ENCODE measurements around the gene PSMB8. TPM values are rescaled to one million over a fixed set of nuclear protein-coding genes. Genes with fewer than 3 reads are reported as not detected.

Gene PSMB8
- total RNA-seq, 2 experiments from 2014 or later, result 142 to 216 TPM

DNA sequence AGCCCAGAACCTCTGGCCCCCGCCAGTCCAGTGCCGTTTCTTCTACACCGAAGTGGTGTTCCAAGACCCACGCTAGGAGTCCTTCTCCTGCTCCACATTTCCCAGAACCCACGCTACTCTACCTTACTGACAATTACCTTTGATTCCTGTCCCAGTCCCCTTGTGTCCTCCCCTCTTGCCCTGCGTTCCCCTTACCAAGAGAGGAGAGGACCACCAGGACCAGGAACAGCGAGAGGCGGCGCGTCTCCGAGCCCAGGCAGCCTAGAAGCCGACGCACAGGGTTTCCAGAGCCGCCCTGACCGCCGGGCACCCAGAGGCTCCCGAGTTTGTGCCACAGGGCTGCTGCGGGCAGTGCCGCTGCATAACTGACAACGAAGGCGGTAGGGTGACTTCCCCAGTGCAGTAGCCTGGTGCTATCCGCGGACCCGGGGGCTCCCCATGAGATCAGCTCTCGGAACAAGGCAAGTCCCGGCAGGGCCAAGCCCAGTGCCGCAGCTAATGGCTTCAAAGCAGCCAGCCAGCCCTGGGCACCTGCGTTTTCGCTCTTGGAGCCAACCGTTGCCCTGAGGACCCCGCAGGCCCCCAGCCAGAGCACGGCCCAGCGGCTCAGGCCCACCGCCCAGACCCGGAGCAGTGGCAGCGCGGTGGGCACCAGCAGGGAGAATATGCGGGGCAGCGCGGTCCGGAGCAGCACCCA, 9.1 kb upstream of the PSMB8 start:
- CTCF ChIA-PET (ENCODE audit: unreplicated experiment), result interaction anchor here (1.0 to 1.5 kb wide), 3 partner anchors 8 to 15 kb away, joined by 4 to 6 read pairs (median 6); partner anchors contain the start of gene TAP2
- Histone ChIP-seq H3K4me3 (ENCODE audit: low read depth, low read length, poor library complexity, severe bottlenecking) (peak overlapping the region; percentile 83), H2AFZ (ENCODE audit: low read length) (peak overlapping the region; percentile 49; the same call in 1 of the 2 replicates), H3K27ac (ENCODE audit: low read depth, low read length, poor library complexity, severe bottlenecking) (peak overlapping the region; percentile 83), H3K36me3 (ENCODE audit: insufficient read depth, low read length) (peaks cover 50% of the 10 kb centered on the region), H3K4me2 (ENCODE audit: low read length) (peak overlapping the region; percentile 99), H3K4me1 (ENCODE audit: insufficient read depth, low read length, poor library complexity, severe bottlenecking) (peaks cover 50% of the 10 kb centered on the region), H3K79me2 (ENCODE audit: insufficient read depth, low read depth, low read length) (peaks cover 42% of the 10 kb centered on the region), H4K20me1 (ENCODE audit: insufficient read depth, low read length) (no peaks in the 10 kb centered on the region), H3K9me2 (ENCODE audit: insufficient read depth, low read length) (no peaks in the 10 kb centered on the region), H3K9me3 (ENCODE audit: low read length) (no peaks in the 10 kb centered on the region)
- peak; percentile 56 for DNase-seq (ENCODE audit: low spot score)
- TF ChIP-seq, protein P1, sequence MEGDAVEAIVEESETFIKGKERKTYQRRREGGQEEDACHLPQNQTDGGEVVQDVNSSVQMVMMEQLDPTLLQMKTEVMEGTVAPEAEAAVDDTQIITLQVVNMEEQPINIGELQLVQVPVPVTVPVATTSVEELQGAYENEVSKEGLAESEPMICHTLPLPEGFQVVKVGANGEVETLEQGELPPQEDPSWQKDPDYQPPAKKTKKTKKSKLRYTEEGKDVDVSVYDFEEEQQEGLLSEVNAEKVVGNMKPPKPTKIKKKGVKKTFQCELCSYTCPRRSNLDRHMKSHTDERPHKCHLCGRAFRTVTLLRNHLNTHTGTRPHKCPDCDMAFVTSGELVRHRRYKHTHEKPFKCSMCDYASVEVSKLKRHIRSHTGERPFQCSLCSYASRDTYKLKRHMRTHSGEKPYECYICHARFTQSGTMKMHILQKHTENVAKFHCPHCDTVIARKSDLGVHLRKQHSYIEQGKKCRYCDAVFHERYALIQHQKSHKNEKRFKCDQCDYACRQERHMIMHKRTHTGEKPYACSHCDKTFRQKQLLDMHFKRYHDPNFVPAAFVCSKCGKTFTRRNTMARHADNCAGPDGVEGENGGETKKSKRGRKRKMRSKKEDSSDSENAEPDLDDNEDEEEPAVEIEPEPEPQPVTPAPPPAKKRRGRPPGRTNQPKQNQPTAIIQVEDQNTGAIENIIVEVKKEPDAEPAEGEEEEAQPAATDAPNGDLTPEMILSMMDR (conservative IDR thresholded peaks at IDR 0.05; ENCODE audit: low read length), result no peak
- TF ChIP-seq EZH2phosphoT487 (IDR thresholded peaks at IDR 0.05; ENCODE audit: borderline replicate concordance, low read depth, low read length), result no peak
- no TSS peak for BruUV-seq (replicated peaks)
- POLR2A ChIA-PET, result interaction anchor here (0.6 to 7.7 kb wide), 12 partner anchors 8 to 752 kb away, joined by 3 to 88 read pairs (median 4); partner anchors contain the start of genes PSMB8 and TAP2
- intact Hi-C loops (cut with micrococcal nuclease; ENCODE audit: unreplicated experiment), result no loop called here

DNA sequence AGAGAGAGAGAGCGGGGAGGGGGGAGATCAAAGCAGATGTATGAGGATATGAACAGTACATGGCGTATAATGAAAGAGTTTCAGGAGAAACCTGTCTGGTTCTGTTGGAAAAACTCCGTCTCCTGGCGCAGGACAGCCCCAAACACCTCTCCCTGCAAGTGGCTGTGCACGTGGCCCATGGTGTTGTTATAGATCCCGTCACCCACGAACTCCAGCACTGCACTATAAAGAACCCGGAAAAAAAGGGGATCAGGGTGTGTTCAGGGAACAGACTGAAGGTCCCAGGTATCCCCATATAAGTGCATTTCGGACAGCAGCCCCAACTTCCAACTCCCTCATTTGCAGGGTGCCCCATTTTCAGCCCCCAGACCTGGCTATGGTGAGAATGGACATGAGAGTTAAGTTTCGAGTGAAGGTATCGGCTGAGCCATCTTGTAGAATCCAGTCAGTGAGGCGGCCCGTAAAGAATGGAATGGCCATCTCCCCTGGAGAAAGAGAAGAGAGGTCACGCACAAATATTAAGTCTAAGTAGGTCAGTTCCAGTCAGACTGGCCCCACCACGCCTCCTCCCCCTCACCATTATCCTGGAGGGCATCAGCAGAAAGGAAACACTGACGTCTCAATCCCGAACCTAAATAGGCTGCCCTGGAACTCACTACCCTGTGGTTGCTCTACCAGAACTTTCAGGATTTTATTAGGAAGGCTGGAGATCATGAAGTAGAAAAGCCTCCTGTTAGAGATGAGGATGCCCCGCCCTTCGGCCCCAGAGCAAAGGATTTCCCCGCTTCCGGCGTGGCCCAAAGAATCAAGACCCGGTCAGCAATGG, 8.4 kb upstream of the PSMB8 start:
- no peaks in the 10 kb centered on the region for H3K9me2 ChIP-seq (ENCODE audit: insufficient read depth, low read length)
- no peak for TF ChIP-seq EZH2phosphoT487 (IDR thresholded peaks at IDR 0.05; ENCODE audit: borderline replicate concordance, low read depth, low read length)
- H3K36me3 ChIP-seq (ENCODE audit: insufficient read depth, low read length), result peaks cover 50% of the 10 kb centered on the region
- peak overlapping the region; percentile 99 for H3K4me2 ChIP-seq (ENCODE audit: low read length)
- DNase-seq (ENCODE audit: low spot score), result no peak
- BruUV-seq (replicated peaks), result no TSS peak
- H3K9me3 ChIP-seq (ENCODE audit: low read length), result no peaks in the 10 kb centered on the region
- intact Hi-C loops (cut with micrococcal nuclease; ENCODE audit: unreplicated experiment), result no loop called here
- H3K27ac ChIP-seq (ENCODE audit: low read depth, low read length, poor library complexity, severe bottlenecking), result peak overlapping the region; percentile 83
- peaks cover 42% of the 10 kb centered on the region for H3K4me1 ChIP-seq (ENCODE audit: insufficient read depth, low read length, poor library complexity, severe bottlenecking)
- no peaks in the 10 kb centered on the region for H4K20me1 ChIP-seq (ENCODE audit: insufficient read depth, low read length)
- CTCF ChIA-PET (ENCODE audit: unreplicated experiment), result no interaction called here
- peaks cover 42% of the 10 kb centered on the region for H3K79me2 ChIP-seq (ENCODE audit: insufficient read depth, low read depth, low read length)
- H2AFZ ChIP-seq (ENCODE audit: low read length), result peak overlapping the region; percentile 49; the same call in 1 of the 2 replicates
- POLR2A ChIA-PET, result interaction anchor here (0.6 to 7.7 kb wide), 3 partner anchors 7 to 101 kb away, joined by 3 to 88 read pairs (median 31); partner anchors contain the start of genes PSMB8 and TAP2
- H3K4me3 ChIP-seq (ENCODE audit: low read depth, low read length, poor library complexity, severe bottlenecking), result peak overlapping the region; percentile 83

DNA sequence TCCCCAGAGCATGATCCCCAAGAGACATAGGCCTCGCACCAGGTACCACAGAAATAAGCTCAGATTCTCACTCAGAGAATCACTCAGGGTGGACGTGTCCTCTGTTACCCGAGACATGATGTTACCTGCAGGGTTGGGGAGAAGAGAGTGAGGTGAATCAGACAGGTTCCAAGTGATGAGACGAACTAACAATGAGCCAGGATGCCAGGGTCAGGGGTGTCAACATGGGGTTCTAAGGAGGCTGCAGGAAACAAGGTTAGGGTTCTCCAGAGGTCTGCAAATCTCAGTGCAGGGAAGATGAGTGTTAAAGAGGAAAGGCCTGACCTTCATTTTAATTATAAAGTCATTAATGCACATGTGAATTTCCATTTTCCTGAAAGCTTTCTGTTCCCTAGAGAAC, 7.2 kb upstream of the PSMB8 start:
- H3K9me3 ChIP-seq (ENCODE audit: low read length), result no peaks in the 10 kb centered on the region
- no TSS peak for BruUV-seq (replicated peaks)
- peaks cover 47% of the 10 kb centered on the region for H3K79me2 ChIP-seq (ENCODE audit: insufficient read depth, low read depth, low read length)
- no peak for DNase-seq (ENCODE audit: low spot score)
- H3K4me1 ChIP-seq (ENCODE audit: insufficient read depth, low read length, poor library complexity, severe bottlenecking), result peaks cover 44% of the 10 kb centered on the region
- H3K9me2 ChIP-seq (ENCODE audit: insufficient read depth, low read length), result no peaks in the 10 kb centered on the region
- no peak overlapping the region for H3K27ac ChIP-seq (ENCODE audit: low read depth, low read length, poor library complexity, severe bottlenecking)
- no peaks in the 10 kb centered on the region for H4K20me1 ChIP-seq (ENCODE audit: insufficient read depth, low read length)
- intact Hi-C loops (cut with micrococcal nuclease; ENCODE audit: unreplicated experiment), result no loop called here
- H2AFZ ChIP-seq (ENCODE audit: low read length), result no peak overlapping the region
- H3K4me2 ChIP-seq (ENCODE audit: low read length), result peak overlapping the region; percentile 99
- peaks cover 56% of the 10 kb centered on the region for H3K36me3 ChIP-seq (ENCODE audit: insufficient read depth, low read length)
- POLR2A ChIA-PET, result interaction anchor here (0.7 to 1.8 kb wide), 3 partner anchors 7 to 675 kb away, joined by 3 to 9 read pairs (median 4); partner anchors contain the start of genes AGPAT1, PSMB8 and TAP2
- CTCF ChIA-PET (ENCODE audit: unreplicated experiment), result no interaction called here
- TF ChIP-seq, protein P1 (conservative IDR thresholded peaks at IDR 0.05; ENCODE audit: low read length), result no peak
- TF ChIP-seq EZH2phosphoT487 (IDR thresholded peaks at IDR 0.05; ENCODE audit: borderline replicate concordance, low read depth, low read length), result no peak
- H3K4me3 ChIP-seq (ENCODE audit: low read depth, low read length, poor library complexity, severe bottlenecking), result no peak overlapping the region
